ENCODE data around the gene FPR3.

FPR3 gene

DNA sequence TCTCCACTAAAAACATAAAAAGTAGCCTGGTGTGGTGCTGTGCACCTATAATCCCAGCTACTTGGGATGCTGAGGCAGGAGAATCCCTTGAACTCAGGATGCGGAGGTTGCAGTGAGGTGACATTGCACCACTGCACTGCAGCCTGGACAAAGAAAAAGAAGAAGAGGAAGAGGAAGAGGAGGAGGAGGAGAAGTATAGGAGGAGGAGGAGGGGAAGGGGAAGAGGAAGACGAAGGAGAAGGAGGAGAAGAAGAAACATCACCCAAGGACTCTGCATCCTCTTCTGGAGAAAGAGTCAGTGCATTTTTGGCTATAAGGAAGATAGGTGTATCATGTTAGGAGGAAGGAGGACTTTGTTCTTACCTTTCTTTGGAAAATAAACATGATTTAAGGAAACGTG, 13.0 kb upstream of the FPR3 start:
- TF ChIP-seq, protein P1, sequence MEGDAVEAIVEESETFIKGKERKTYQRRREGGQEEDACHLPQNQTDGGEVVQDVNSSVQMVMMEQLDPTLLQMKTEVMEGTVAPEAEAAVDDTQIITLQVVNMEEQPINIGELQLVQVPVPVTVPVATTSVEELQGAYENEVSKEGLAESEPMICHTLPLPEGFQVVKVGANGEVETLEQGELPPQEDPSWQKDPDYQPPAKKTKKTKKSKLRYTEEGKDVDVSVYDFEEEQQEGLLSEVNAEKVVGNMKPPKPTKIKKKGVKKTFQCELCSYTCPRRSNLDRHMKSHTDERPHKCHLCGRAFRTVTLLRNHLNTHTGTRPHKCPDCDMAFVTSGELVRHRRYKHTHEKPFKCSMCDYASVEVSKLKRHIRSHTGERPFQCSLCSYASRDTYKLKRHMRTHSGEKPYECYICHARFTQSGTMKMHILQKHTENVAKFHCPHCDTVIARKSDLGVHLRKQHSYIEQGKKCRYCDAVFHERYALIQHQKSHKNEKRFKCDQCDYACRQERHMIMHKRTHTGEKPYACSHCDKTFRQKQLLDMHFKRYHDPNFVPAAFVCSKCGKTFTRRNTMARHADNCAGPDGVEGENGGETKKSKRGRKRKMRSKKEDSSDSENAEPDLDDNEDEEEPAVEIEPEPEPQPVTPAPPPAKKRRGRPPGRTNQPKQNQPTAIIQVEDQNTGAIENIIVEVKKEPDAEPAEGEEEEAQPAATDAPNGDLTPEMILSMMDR (IDR thresholded peaks at IDR 0.05; ENCODE audit: insufficient read depth, low read length, poor library complexity, severe bottlenecking) = no peak
- no peak for TF ChIP-seq EZH2phosphoT487 (conservative IDR thresholded peaks at IDR 0.05; ENCODE audit: low read length)
- Histone ChIP-seq H3K27ac (ENCODE audit: low read depth, low read length) (no peak overlapping the region), H3K9me2 (replicated peaks; ENCODE audit: insufficient read depth, low read length) (no peaks in the 10 kb centered on the region), H3K9ac (ENCODE audit: low read length) (no peak overlapping the region), H3K4me2 (ENCODE audit: low read depth, low read length, poor library complexity, severe bottlenecking) (no peak overlapping the region), H3K9me3 (ENCODE audit: insufficient read depth, low read length) (no peaks in the 10 kb centered on the region), H3K79me2 (ENCODE audit: insufficient read depth, low read length) (no peaks in the 10 kb centered on the region), H3F3A (ENCODE audit: insufficient read depth) (no peaks in the 10 kb centered on the region), H4K20me1 (ENCODE audit: low read depth, low read length) (no peaks in the 10 kb centered on the region), H3K4me3 (ENCODE audit: insufficient read depth, low read length, poor library complexity, severe bottlenecking) (no peak overlapping the region), H3K27me3 (ENCODE audit: low read length) (no peaks in the 10 kb centered on the region), H2AFZ (ENCODE audit: low read depth, low read length, severe bottlenecking) (no peak overlapping the region), H3K36me3 (ENCODE audit: low read length) (no peaks in the 10 kb centered on the region)

DNA sequence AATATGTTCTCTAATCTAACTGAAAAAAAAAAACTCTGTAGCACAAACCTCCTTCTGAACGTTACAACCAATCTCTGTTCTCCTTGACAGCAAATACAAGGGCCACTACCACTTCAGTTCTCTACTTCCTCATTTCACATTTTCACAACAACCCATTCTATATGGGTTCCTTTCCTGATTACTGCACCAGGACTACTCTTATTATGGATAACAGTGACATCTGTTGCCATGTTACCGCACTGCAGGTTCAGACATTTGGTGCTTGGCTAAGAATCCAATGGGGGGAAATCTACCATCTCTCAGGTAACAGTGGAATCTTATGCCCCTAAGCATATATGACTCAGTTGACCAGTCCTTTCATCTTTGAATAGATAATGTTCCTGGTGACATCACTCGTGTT, 11.6 kb upstream of the FPR3 start:
- TF ChIP-seq, protein P1 (IDR thresholded peaks at IDR 0.05; ENCODE audit: insufficient read depth, low read length, poor library complexity, severe bottlenecking) = no peak
- TF ChIP-seq EZH2phosphoT487 (conservative IDR thresholded peaks at IDR 0.05; ENCODE audit: low read length) = no peak
- Histone ChIP-seq H3K27me3 (ENCODE audit: low read length) (no peaks in the 10 kb centered on the region), H3K36me3 (ENCODE audit: low read length) (no peaks in the 10 kb centered on the region), H3K4me3 (ENCODE audit: insufficient read depth, low read length, poor library complexity, severe bottlenecking) (no peak overlapping the region), H3F3A (ENCODE audit: insufficient read depth) (no peaks in the 10 kb centered on the region), H3K9me3 (ENCODE audit: insufficient read depth, low read length) (no peaks in the 10 kb centered on the region), H3K79me2 (ENCODE audit: insufficient read depth, low read length) (no peaks in the 10 kb centered on the region), H3K9ac (ENCODE audit: low read length) (no peak overlapping the region), H3K27ac (ENCODE audit: low read depth, low read length) (no peak overlapping the region), H4K20me1 (ENCODE audit: low read depth, low read length) (no peaks in the 10 kb centered on the region), H2AFZ (ENCODE audit: low read depth, low read length, severe bottlenecking) (no peak overlapping the region), H3K4me2 (ENCODE audit: low read depth, low read length, poor library complexity, severe bottlenecking) (no peak overlapping the region), H3K9me2 (replicated peaks; ENCODE audit: insufficient read depth, low read length) (no peaks in the 10 kb centered on the region)

DNA sequence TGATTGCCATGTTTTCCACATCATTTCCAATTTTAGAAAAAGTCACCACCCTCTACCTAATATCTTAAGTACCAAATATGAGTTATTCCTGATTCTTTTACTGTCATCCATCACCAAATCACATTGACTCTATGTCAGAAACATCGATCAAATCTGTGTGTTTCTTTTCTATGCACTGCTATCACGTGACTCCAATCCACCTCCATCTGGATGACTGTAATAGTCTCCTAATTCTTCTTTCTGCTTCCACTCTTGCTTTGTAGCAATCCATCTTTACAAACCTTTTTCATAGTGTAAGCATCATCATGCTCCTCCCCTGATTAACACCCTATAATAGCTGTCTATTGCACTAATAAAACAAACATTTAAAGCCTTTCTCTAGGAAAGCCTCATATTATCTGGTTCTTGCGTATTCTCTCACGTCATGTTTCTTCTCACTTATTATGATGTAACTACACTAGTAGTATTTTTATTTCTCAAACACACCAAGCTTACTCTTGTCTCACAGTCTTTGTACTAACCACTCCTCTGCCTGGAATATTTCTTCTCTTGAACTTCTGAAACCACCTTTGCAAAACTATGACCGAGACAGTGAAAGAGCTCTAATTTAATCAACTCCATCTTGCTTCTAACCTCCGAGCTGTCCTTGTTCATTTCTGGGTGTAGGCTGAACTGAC, 10.7 kb upstream of the FPR3 start:
- Histone ChIP-seq H3K9me2 (replicated peaks; ENCODE audit: insufficient read depth, low read length) (no peaks in the 10 kb centered on the region), H4K20me1 (ENCODE audit: low read depth, low read length) (no peaks in the 10 kb centered on the region), H3K4me2 (ENCODE audit: low read depth, low read length, poor library complexity, severe bottlenecking) (no peak overlapping the region), H2AFZ (ENCODE audit: low read depth, low read length, severe bottlenecking) (no peak overlapping the region), H3K36me3 (ENCODE audit: low read length) (no peaks in the 10 kb centered on the region), H3K9me3 (ENCODE audit: insufficient read depth, low read length) (no peaks in the 10 kb centered on the region), H3K9ac (ENCODE audit: low read length) (no peak overlapping the region), H3K4me3 (ENCODE audit: insufficient read depth, low read length, poor library complexity, severe bottlenecking) (no peak overlapping the region), H3F3A (ENCODE audit: insufficient read depth) (no peaks in the 10 kb centered on the region), H3K27ac (ENCODE audit: low read depth, low read length) (no peak overlapping the region), H3K27me3 (ENCODE audit: low read length) (no peaks in the 10 kb centered on the region), H3K79me2 (ENCODE audit: insufficient read depth, low read length) (no peaks in the 10 kb centered on the region)
- TF ChIP-seq, protein P1 (IDR thresholded peaks at IDR 0.05; ENCODE audit: insufficient read depth, low read length, poor library complexity, severe bottlenecking) = no peak
- no peak for TF ChIP-seq EZH2phosphoT487 (conservative IDR thresholded peaks at IDR 0.05; ENCODE audit: low read length)
